HEK293 (cell line): ENCODE results near the gene EDA.

Experiments
- ATF2 ChIP-seq: fragments of 450-650 bp; formaldehyde crosslinking; IDR thresholded peaks from 2 replicates; pipeline ENCODE4 v1.5.1; 2016; ENCODE audit warnings: missing biosample characterization, missing genetic modification characterization, low read depth
- CTCF ChIP-seq: fragments of 450-650 bp; formaldehyde crosslinking; IDR thresholded peaks from 2 replicates; pipeline ENCODE4 v1.5.1; 2016; ENCODE audit warnings: missing biosample characterization, missing genetic modification characterization
- PATZ1 ChIP-seq: fragments of 450-650 bp; formaldehyde crosslinking; IDR thresholded peaks from 2 replicates; pipeline ENCODE4 v1.5.1; 2016; ENCODE audit warnings: missing biosample characterization, missing genetic modification characterization
- YY1 ChIP-seq: fragments of 450-650 bp; formaldehyde crosslinking; IDR thresholded peaks from 2 replicates; pipeline ENCODE4 v1.5.1; 2018; ENCODE audit warnings: missing biosample characterization, missing genetic modification characterization
- ZNF274 ChIP-seq, 2 experiments: fragments of 200-500 bp in 1 of 2; fragments of 450-650 bp in 1 of 2; sonication (Bioruptor generic) in 1 of 2; formaldehyde crosslinking in 1 of 2; IDR thresholded peaks; 2 replicates each; pipeline versions ENCODE4 v1.5.1 to v1.6.1; 2014 to 2016; ENCODE audit warnings: borderline replicate concordance in 1 of 2, inconsistent platforms in 1 of 2, low read length in 1 of 2, missing biosample characterization in 1 of 2, missing genetic modification characterization in 1 of 2

GRCh38 chrX:69718102-69718501 lies 102.2 kb downstream of the EDA start:
- TF ChIP-seq YY1 (no peak), PATZ1 (tag by site-specific recombination) (no peak), ATF2 (no peak), CTCF (tag by site-specific recombination) (no peak), ZNF274 (IDR thresholded peaks at IDR 0.05; ENCODE audit: low read length) (no peak), ZNF274 (tag by site-specific recombination; IDR thresholded peaks at IDR 0.05; ENCODE audit: borderline replicate concordance) (no peak)
